ENCODE results near the gene CSH2.
"Not testable (repeated sequence)": the region's sequence is repeated elsewhere in the genome, so short reads cannot be mapped to it uniquely, and the experiment has no call there.

DNA sequence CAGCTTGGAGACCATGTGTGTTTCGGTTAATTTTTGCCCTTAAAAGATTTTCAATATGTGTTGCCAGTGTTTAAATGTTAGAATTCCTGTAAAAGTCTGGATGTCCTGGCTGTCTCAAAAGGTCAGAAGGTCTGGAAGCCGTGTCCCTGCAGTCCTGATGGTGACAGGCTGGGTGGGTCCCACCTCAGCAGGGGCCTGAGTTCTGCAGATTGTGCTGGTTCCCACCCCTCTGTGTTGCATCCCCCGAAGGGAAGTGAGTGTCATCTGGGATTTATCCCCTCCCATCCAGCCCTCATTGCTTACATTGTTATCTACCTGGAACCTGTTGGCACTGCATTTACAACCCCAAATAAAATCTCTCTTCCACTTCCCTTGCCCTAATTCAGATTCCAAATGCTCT lies 20.5 kb upstream of the CSH2 start:
- TF ChIP-seq POLR2A (IDR thresholded peaks at IDR 0.05): not testable (repeated sequence)
- TF ChIP-seq, protein P1, sequence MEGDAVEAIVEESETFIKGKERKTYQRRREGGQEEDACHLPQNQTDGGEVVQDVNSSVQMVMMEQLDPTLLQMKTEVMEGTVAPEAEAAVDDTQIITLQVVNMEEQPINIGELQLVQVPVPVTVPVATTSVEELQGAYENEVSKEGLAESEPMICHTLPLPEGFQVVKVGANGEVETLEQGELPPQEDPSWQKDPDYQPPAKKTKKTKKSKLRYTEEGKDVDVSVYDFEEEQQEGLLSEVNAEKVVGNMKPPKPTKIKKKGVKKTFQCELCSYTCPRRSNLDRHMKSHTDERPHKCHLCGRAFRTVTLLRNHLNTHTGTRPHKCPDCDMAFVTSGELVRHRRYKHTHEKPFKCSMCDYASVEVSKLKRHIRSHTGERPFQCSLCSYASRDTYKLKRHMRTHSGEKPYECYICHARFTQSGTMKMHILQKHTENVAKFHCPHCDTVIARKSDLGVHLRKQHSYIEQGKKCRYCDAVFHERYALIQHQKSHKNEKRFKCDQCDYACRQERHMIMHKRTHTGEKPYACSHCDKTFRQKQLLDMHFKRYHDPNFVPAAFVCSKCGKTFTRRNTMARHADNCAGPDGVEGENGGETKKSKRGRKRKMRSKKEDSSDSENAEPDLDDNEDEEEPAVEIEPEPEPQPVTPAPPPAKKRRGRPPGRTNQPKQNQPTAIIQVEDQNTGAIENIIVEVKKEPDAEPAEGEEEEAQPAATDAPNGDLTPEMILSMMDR (IDR thresholded peaks at IDR 0.05): not testable (repeated sequence)
